H1 (cell line): ENCODE results near the gene SLPI. TPM values are rescaled to one million over a fixed set of nuclear protein-coding genes. Genes with fewer than 3 reads are reported as not detected.

Experiments used
- CTCF ChIA-PET: fragments of 300-600 bp; sonication (Branson Sonifier 250); formaldehyde crosslinking; loops from one replicate; lab custom pipeline; 2021; ENCODE audit not compliant: partially characterized antibody; lab: Charles Lee
- POLR2A ChIA-PET: fragments of 300-600 bp; sonication (Branson Sonifier 250); formaldehyde crosslinking; loops from one replicate; lab custom pipeline; 2021; ENCODE audit warnings: inconsistent platforms; ENCODE audit not compliant: partially characterized antibody; lab: Charles Lee
- DNase-seq, 2 experiments: peaks; one replicate each; pipeline versions ENCODE4 v3.0.0 to v3.0.0-alpha.2; 2010 to 2022; ENCODE audit warnings: low spot score in 2 of 2, low read depth in 1 of 2, mixed read lengths in 1 of 2
- FAIRE-seq: peaks from 2 replicates; lab custom pipeline; 2011; peaks lifted over from hg19 to GRCh38; lab: Jason Lieb, UNC
- H2AFZ ChIP-seq: 2 replicates; pipeline ENCODE4 v1.8.1; 2012; ENCODE audit warnings: low read length, inconsistent platforms
- H2AK5ac ChIP-seq: 2 replicates; pipeline ENCODE4 v1.6.1; 2013; ENCODE audit warnings: low read depth, low read length
- H2BK120ac ChIP-seq: replicated peaks from 2 replicates; pipeline ENCODE3; 2013; ENCODE audit warnings: low read depth, low read length, inconsistent platforms
- H2BK12ac ChIP-seq: 2 replicates; pipeline ENCODE4 v1.6.1; 2013; ENCODE audit warnings: low read depth, low read length
- H2BK15ac ChIP-seq: 2 replicates; pipeline ENCODE4 v1.6.1; 2013; ENCODE audit warnings: low read length
- H2BK20ac ChIP-seq: 2 replicates; pipeline ENCODE4 v1.6.1; 2013; ENCODE audit warnings: low read length
- H2BK5ac ChIP-seq: 2 replicates; pipeline ENCODE4 v1.6.1; 2013; ENCODE audit warnings: low read depth, low read length
- H3K14ac ChIP-seq: 2 replicates; pipeline ENCODE4 v1.6.1; 2013; ENCODE audit warnings: inconsistent platforms; ENCODE audit not compliant: insufficient read length
- H3K18ac ChIP-seq: 2 replicates; pipeline ENCODE4 v1.6.1; 2013; ENCODE audit warnings: low read length; ENCODE audit errors: extremely low read depth
- H3K23ac ChIP-seq: 2 replicates; pipeline ENCODE4 v1.6.1; 2013; ENCODE audit warnings: inconsistent platforms; ENCODE audit not compliant: insufficient read length
- H3K23me2 ChIP-seq: 2 replicates; pipeline ENCODE4 v1.6.1; 2013; ENCODE audit warnings: low read depth, low read length
- H3K27ac ChIP-seq: 2 replicates; pipeline ENCODE4 v1.6.1; 2011; ENCODE audit warnings: low read depth, low read length, inconsistent platforms
- H3K27me3 ChIP-seq, 4 experiments: replicated peaks in 1 of 4; 1 replicate in 1 of 4; 2 replicates in 3 of 4; pipeline versions ENCODE4 v1.6.1 to v1.8.1; 2011 to 2013; ENCODE audit warnings: low read length in 3 of 4, mild to moderate bottlenecking in 3 of 4, inconsistent platforms in 2 of 4, mixed read lengths in 2 of 4, moderate library complexity in 1 of 4; ENCODE audit not compliant: control insufficient read depth in 3 of 4, insufficient read depth in 3 of 4; ENCODE audit errors: extremely low read depth in 1 of 4
- H3K36me3 ChIP-seq, 4 experiments: 2 replicates each; pipeline versions ENCODE4 v1.6.1 to v1.8.1; 2011 to 2013; ENCODE audit warnings: mild to moderate bottlenecking in 4 of 4, low read length in 3 of 4, moderate library complexity in 2 of 4, control low read depth in 1 of 4, inconsistent platforms in 1 of 4; ENCODE audit not compliant: insufficient read depth in 4 of 4, control insufficient read depth in 2 of 4
- H3K4ac ChIP-seq: replicated peaks from 2 replicates; pipeline ENCODE3; 2013; ENCODE audit warnings: low read length, low read depth, mixed read lengths, inconsistent platforms; ENCODE audit not compliant: insufficient read length
- H3K4me1 ChIP-seq, 4 experiments: replicated peaks in 1 of 4; 1 replicate in 1 of 4; 2 replicates in 3 of 4; pipeline versions ENCODE4 v1.6.1 to v1.8.1; 2011 to 2013; ENCODE audit warnings: low read length in 3 of 4, inconsistent platforms in 2 of 4, mixed read lengths in 1 of 4; ENCODE audit not compliant: insufficient read depth in 4 of 4, control insufficient read depth in 3 of 4
- H3K4me2 ChIP-seq, 2 experiments: 2 replicates each; pipeline versions ENCODE4 v1.6.1 to v1.8.1; 2011 to 2013; ENCODE audit warnings: low read depth in 2 of 2, low read length in 2 of 2, control low read depth in 1 of 2, inconsistent platforms in 1 of 2, mild to moderate bottlenecking in 1 of 2; ENCODE audit not compliant: insufficient read depth in 1 of 2
- H3K4me3 ChIP-seq, 4 experiments: fragments of 200-600, 300-600 bp in 1 of 4; sonication (generic), shearing (Covaris generic), sonication (Bioruptor Twin) in 1 of 4; 2 replicates each; pipeline versions ENCODE4 v1.5.1 to v1.8.1; 2011 to 2016; ENCODE audit warnings: low read length in 4 of 4, low read depth in 3 of 4, control low read depth in 2 of 4, inconsistent platforms in 2 of 4, mild to moderate bottlenecking in 2 of 4, mixed read lengths in 1 of 4, moderate library complexity in 1 of 4; ENCODE audit not compliant: insufficient read depth in 2 of 4; ENCODE audit errors: extremely low read depth in 1 of 4
- H3K56ac ChIP-seq: replicated peaks from 2 replicates; pipeline ENCODE3; 2013; ENCODE audit warnings: low read depth, mild to moderate bottlenecking, mixed read lengths, low read length, inconsistent platforms; ENCODE audit not compliant: insufficient read length
- H3K79me1 ChIP-seq: 2 replicates; pipeline ENCODE4 v1.6.1; 2013; ENCODE audit warnings: low read depth, low read length, control low read depth
- H3K79me2 ChIP-seq, 2 experiments: 2 replicates each; pipeline versions ENCODE4 v1.6.1 to v1.8.1; 2012 to 2013; ENCODE audit warnings: low read length in 2 of 2, mild to moderate bottlenecking in 2 of 2, inconsistent platforms in 1 of 2; ENCODE audit not compliant: insufficient read depth in 2 of 2, control insufficient read depth in 1 of 2
- H3K9ac ChIP-seq, 4 experiments: replicated peaks in 1 of 4; 1 replicate in 1 of 4; 2 replicates in 3 of 4; pipeline versions ENCODE4 v1.6.1 to v1.8.1; 2011 to 2013; ENCODE audit warnings: low read depth in 3 of 4, low read length in 3 of 4, control low read depth in 2 of 4, mild to moderate bottlenecking in 2 of 4, moderate library complexity in 2 of 4, inconsistent platforms in 1 of 4; ENCODE audit errors: extremely low read depth in 1 of 4
- H3K9me3 ChIP-seq, 2 experiments: 2 replicates each; pipeline versions ENCODE4 v1.6.1 to v1.8.1; 2012 to 2013; ENCODE audit warnings: mild to moderate bottlenecking in 2 of 2, moderate library complexity in 2 of 2, control low read depth in 1 of 2, inconsistent platforms in 1 of 2, low read depth in 1 of 2, low read length in 1 of 2, mixed read lengths in 1 of 2; ENCODE audit not compliant: insufficient read depth in 2 of 2
- H4K20me1 ChIP-seq, 2 experiments: replicated peaks in 1 of 2; 2 replicates each; pipeline versions ENCODE3 to v1.8.1; 2011 to 2013; ENCODE audit warnings: inconsistent platforms in 2 of 2, low read length in 2 of 2, mild to moderate bottlenecking in 1 of 2; ENCODE audit not compliant: insufficient read depth in 2 of 2, control insufficient read depth in 1 of 2
- H4K5ac ChIP-seq: 2 replicates; pipeline ENCODE4 v1.6.1; 2013; ENCODE audit warnings: low read length, low read depth, mixed read lengths, inconsistent platforms; ENCODE audit not compliant: insufficient read length
- H4K8ac ChIP-seq: 2 replicates; pipeline ENCODE4 v1.8.0; 2013; ENCODE audit warnings: mild to moderate bottlenecking, moderate library complexity, low read length, inconsistent platforms; ENCODE audit not compliant: insufficient read depth; ENCODE audit errors: extremely low read depth
- H4K91ac ChIP-seq: replicated peaks from 2 replicates; pipeline ENCODE3; 2013; ENCODE audit warnings: low read length, mixed read lengths, inconsistent platforms; ENCODE audit not compliant: insufficient read length
- CBX8 ChIP-seq: fragments of 300-800, 300-1000 bp; sonication (generic); IDR thresholded peaks from 2 replicates; pipeline ENCODE4 v1.7.1; 2016; ENCODE audit warnings: low read depth, low read length, borderline replicate concordance
- EP300 ChIP-seq, 2 experiments: IDR thresholded peaks; 1 replicate in 1 of 2; 2 replicates in 1 of 2; pipeline ENCODE4 v1.6.1; 2011 to 2012; ENCODE audit warnings: low read depth in 2 of 2, low read length in 2 of 2, mild to moderate bottlenecking in 2 of 2, borderline replicate concordance in 1 of 2, inconsistent platforms in 1 of 2, moderate library complexity in 1 of 2
- HDAC6 ChIP-seq: IDR thresholded peaks from one replicate; pipeline ENCODE4 v1.7.1; 2012; ENCODE audit warnings: low read depth, mild to moderate bottlenecking, inconsistent platforms, low read length, moderate library complexity
- JUND ChIP-seq: IDR thresholded peaks from 2 replicates; pipeline ENCODE4 v1.6.1; 2011; ENCODE audit warnings: mild to moderate bottlenecking, improper control_type of control experiment, low read length
- KDM1A ChIP-seq: fragments of 200-600, 300-600 bp; sonication (generic); IDR thresholded peaks from 2 replicates; pipeline ENCODE4 v1.7.1; 2016; ENCODE audit warnings: mild to moderate bottlenecking, low read length, borderline replicate concordance
- PHF8 ChIP-seq: fragments of 200-600 bp; sonication (generic); conservative IDR thresholded peaks from 2 replicates; pipeline ENCODE4 v1.7.1; 2012; ENCODE audit warnings: low read depth, mild to moderate bottlenecking, inconsistent platforms, low read length, moderate library complexity
- RXRA ChIP-seq: IDR thresholded peaks from 2 replicates; pipeline ENCODE4 v1.6.1; 2011; ENCODE audit warnings: low read depth, mild to moderate bottlenecking, low read length, moderate library complexity; ENCODE audit not compliant: insufficient read depth
- SP2 ChIP-seq: IDR thresholded peaks from 2 replicates; pipeline ENCODE4 v1.6.1; 2012; ENCODE audit warnings: mild to moderate bottlenecking, low read length, inconsistent platforms
- TAF1 ChIP-seq: IDR thresholded peaks from 2 replicates; pipeline ENCODE4 v1.6.1; 2011; ENCODE audit warnings: mild to moderate bottlenecking, low read depth, low read length
- WGBS, 2 experiments: shearing (Covaris generic) in 1 of 2; methylation state at CpG; one replicate each; pipeline versions ENCODE4 v1.1.6 to v1.1.7; 2013 to 2015; ENCODE audit warnings: low lambda C conversion rate in 2 of 2, mixed read lengths in 2 of 2, inconsistent platforms in 1 of 2, low coverage in 1 of 2, missing lambda C conversion rate in 1 of 2; ENCODE audit not compliant: insufficient replicate concordance in 2 of 2, insufficient coverage in 1 of 2, insufficient read length in 1 of 2; ENCODE audit errors: extremely low coverage in 1 of 2, missing lambda C conversion rate in 1 of 2; 5-methylcytosine and 5-hydroxymethylcytosine counted together
- polyA plus RNA-seq, 7 experiments: library from polyadenylated mRNA; depleted of rRNA in 3 of 7; stranded (reverse) in 5 of 7; unstranded in 2 of 7; fragments of >200 nt in 5 of 7; fragments of 200-250 nt in 2 of 7; gene quantifications; 1 replicate in 5 of 7; 2 replicates in 1 of 7; 4 replicates in 1 of 7; pipeline versions ENCODE4 v1.2.1 to v1.2.3, GENCODE V29; 2011 to 2013; ENCODE audit warnings: missing spikeins in 2 of 7, mixed read lengths in 2 of 7
- total RNA-seq: library from RNA; stranded (reverse); fragmentation: NEBNext Ultra II Directional; extraction: Animal tissue kit (Norgen Biotek cat#: 25700); gene quantifications from 2 replicates; pipeline ENCODE4 v1.2.1, GENCODE V29; 2021
- TF ChIP-seq, protein P1 (sequence below): IDR thresholded peaks from 2 replicates; pipeline ENCODE4 v1.6.1; 2011; ENCODE audit warnings: low read length, improper control_type of control experiment
- TF ChIP-seq, protein P2 (sequence below): IDR thresholded peaks from 2 replicates; pipeline ENCODE4 v1.6.1; 2012; ENCODE audit warnings: inconsistent platforms

Gene SLPI
- total and polyA plus RNA-seq, 2 of the 8 experiments (the other 6 are each of a cell fraction or from before 2014, with no cell fraction given), result not detected

DNA sequence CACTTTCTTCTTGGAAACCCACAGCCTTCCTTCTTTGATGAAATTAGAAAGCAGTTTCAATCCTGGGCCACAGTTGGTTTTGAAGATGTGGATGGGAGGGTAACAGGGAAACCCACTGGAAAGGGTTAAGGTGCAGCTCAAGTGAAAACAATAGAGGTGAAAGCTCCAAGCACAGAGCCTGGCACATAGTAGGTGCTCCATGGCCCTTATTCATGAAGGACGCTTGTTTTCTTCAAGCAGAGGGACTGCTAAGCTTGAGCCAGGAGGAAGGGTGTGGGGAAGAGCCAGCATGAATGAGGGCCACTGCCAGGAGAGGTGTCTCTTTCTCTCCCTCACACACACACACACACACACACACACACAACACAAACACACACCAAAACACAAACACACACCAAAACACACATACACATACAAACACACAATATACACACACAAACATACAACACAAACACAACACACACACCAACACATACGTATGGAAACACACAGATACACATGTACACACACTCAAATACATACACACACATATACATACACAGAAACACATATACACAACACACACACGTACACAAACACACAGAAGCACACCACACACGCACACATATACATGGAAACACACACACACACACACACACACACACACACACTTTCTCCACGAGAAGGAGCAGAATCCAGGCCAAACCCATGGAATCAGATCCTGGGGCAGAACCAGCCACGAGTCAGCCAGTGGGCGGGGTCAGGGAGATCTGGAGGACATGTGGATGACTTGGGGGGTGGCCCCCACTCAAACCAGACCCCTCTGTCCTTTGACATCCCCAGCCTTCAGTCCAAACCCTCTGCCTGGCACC is 28.6 kb upstream of the SLPI start:
- no peaks in the 10 kb centered on the region for H3K79me2 ChIP-seq
- 84% methylated on average over 7 of the region's 7 CpGs; no CpG with 5 or more reads in 1 of the 2 experiments for WGBS, 2 experiments
- FAIRE-seq (no peak), DNase-seq (no peak)
- H3K23me2 ChIP-seq, result peaks cover 4% of the 10 kb centered on the region; the same call in 1 of the 2 replicates
- H3K27me3 ChIP-seq, result no peaks in the 10 kb centered on the region
- no peaks in the 10 kb centered on the region for H4K20me1 ChIP-seq
- H3K27ac ChIP-seq, result no peak overlapping the region
- no peak overlapping the region for H3K4me2 ChIP-seq
- H3K9ac ChIP-seq, result no peak overlapping the region
- H3K18ac ChIP-seq, result no peak overlapping the region
- POLR2A ChIA-PET, result interaction anchor here (1.1 kb wide), 1 partner anchor 15 kb away, joined by 3 read pairs; no protein-coding TSS in a partner anchor
- H3K79me1 ChIP-seq, result no peaks in the 10 kb centered on the region
- no peak overlapping the region for H4K5ac ChIP-seq
- H2AFZ ChIP-seq, result no peak overlapping the region
- no peaks in the 10 kb centered on the region for H3K4me1 ChIP-seq
- no peak overlapping the region for H3K14ac ChIP-seq
- H3K4me3 ChIP-seq, result no peak overlapping the region
- H2BK12ac ChIP-seq, result no peak overlapping the region; the same call in 1 of the 2 replicates
- no peak overlapping the region for H2BK20ac ChIP-seq
- CTCF ChIA-PET, result interaction anchor here (1.2 to 1.9 kb wide), 3 partner anchors 8 to 188 kb away, joined by 3 to 13 read pairs (median 4); no protein-coding TSS in a partner anchor
- no peak overlapping the region for H3K4ac ChIP-seq
- H3K56ac ChIP-seq, result no peak overlapping the region
- no peak overlapping the region for H2BK5ac ChIP-seq
- H4K91ac ChIP-seq, result no peak overlapping the region
- H2AK5ac ChIP-seq, result no peak overlapping the region
- no peaks in the 10 kb centered on the region for H3K9me3 ChIP-seq
- no peak overlapping the region for H3K23ac ChIP-seq
- no peak overlapping the region for H4K8ac ChIP-seq
- no peak overlapping the region for H2BK120ac ChIP-seq
- H3K36me3 ChIP-seq, result no peaks in the 10 kb centered on the region
- H2BK15ac ChIP-seq, result no peak overlapping the region
- TF ChIP-seq KDM1A (no peak), HDAC6 (no peak), CBX8 (no peak), RXRA (no peak), SP2 (no peak), EP300 (IDR thresholded peaks at IDR 0.05; ENCODE audit: borderline replicate concordance in 1 of 2, low read depth in 2 of 2, low read length in 2 of 2) (no peak), PHF8 (no peak), JUND (no peak), TAF1 (no peak)
- TF ChIP-seq, protein P1, sequence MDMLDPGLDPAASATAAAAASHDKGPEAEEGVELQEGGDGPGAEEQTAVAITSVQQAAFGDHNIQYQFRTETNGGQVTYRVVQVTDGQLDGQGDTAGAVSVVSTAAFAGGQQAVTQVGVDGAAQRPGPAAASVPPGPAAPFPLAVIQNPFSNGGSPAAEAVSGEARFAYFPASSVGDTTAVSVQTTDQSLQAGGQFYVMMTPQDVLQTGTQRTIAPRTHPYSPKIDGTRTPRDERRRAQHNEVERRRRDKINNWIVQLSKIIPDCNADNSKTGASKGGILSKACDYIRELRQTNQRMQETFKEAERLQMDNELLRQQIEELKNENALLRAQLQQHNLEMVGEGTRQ, result no peak
- TF ChIP-seq, protein P2, sequence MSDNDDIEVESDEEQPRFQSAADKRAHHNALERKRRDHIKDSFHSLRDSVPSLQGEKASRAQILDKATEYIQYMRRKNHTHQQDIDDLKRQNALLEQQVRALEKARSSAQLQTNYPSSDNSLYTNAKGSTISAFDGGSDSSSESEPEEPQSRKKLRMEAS, result no peak
